Ishikawa (cell line): ENCODE measurements around the gene NBAS.

Source experiments
- CEBPB ChIP-seq: IDR thresholded peaks from 2 replicates; pipeline ENCODE4 v1.6.1; 2012
- CREB1 ChIP-seq: IDR thresholded peaks from 2 replicates; pipeline ENCODE4 v1.6.1; 2012; ENCODE audit warnings: low read depth
- EGR1 ChIP-seq: IDR thresholded peaks from 2 replicates; pipeline ENCODE4 v1.6.1; 2012
- EP300 ChIP-seq: IDR thresholded peaks from 2 replicates; pipeline ENCODE4 v1.6.1; 2012; ENCODE audit warnings: borderline replicate concordance
- FOXM1 ChIP-seq: IDR thresholded peaks from 2 replicates; pipeline ENCODE4 v1.6.1; 2012; ENCODE audit warnings: low read depth, borderline replicate concordance
- MAX ChIP-seq: IDR thresholded peaks from 2 replicates; pipeline ENCODE4 v1.6.1; 2012
- NFIC ChIP-seq: IDR thresholded peaks from 2 replicates; pipeline ENCODE4 v1.6.1; 2012
- RAD21 ChIP-seq: IDR thresholded peaks from 2 replicates; pipeline ENCODE4 v1.6.1; 2012; ENCODE audit warnings: low read depth
- REST ChIP-seq: IDR thresholded peaks from 2 replicates; pipeline ENCODE4 v1.6.1; 2012; ENCODE audit warnings: low read depth, mild to moderate bottlenecking
- TAF1 ChIP-seq: IDR thresholded peaks from 2 replicates; pipeline ENCODE4 v1.6.1; 2012; ENCODE audit warnings: low read depth, mild to moderate bottlenecking
- TCF12 ChIP-seq: IDR thresholded peaks from 2 replicates; pipeline ENCODE4 v1.6.1; 2012; ENCODE audit warnings: low read depth
- TEAD4 ChIP-seq: IDR thresholded peaks from 2 replicates; pipeline ENCODE4 v1.6.1; 2012
- USF1 ChIP-seq: IDR thresholded peaks from 2 replicates; pipeline ENCODE4 v1.6.1; 2012
- YY1 ChIP-seq: IDR thresholded peaks from 2 replicates; pipeline ENCODE4 v1.6.1; 2012; ENCODE audit warnings: low read depth
- ZBTB7A ChIP-seq: IDR thresholded peaks from 2 replicates; pipeline ENCODE4 v1.6.1; 2012; ENCODE audit warnings: low read depth

The NBAS gene

GRCh38 chr2:15168116-15168515 is 393.0 kb downstream of the NBAS start:
- no peak for TF ChIP-seq EGR1
- no peak for TF ChIP-seq TCF12
- no peak for TF ChIP-seq CEBPB
- no peak for TF ChIP-seq TEAD4
- no peak for TF ChIP-seq TAF1
- no peak for TF ChIP-seq RAD21
- no peak for TF ChIP-seq YY1
- TF ChIP-seq CREB1 = no peak
- TF ChIP-seq MAX = no peak
- no peak for TF ChIP-seq EP300
- no peak for TF ChIP-seq NFIC
- no peak for TF ChIP-seq REST
- no peak for TF ChIP-seq FOXM1
- no peak for TF ChIP-seq ZBTB7A
- TF ChIP-seq USF1 = no peak

- no peak for TF ChIP-seq RAD21
Observed at GRCh38 chr2:15166878-15167277, 394.3 kb downstream of the NBAS start.

DNA sequence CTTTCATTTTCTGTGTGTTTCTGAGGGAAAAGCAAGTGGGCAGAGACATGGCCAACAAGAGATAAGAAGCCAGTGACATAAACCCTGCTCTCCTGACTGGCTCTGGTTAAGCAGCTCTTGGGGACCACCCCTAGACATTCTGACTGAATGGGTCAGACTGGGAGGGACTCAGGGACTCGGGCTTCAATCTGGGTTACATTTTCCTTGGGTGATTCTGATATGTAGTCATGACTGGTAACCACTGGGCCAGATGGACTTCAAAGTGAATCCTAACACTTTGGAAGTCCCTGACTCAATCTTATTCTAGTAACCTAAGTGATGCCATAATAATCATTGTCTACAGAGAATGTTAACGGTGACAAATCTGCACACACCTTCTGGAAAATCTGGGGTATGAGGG is 397.8 kb downstream of the NBAS start:
- no peak for TF ChIP-seq TAF1
- no peak for TF ChIP-seq CREB1
- no peak for TF ChIP-seq USF1

DNA sequence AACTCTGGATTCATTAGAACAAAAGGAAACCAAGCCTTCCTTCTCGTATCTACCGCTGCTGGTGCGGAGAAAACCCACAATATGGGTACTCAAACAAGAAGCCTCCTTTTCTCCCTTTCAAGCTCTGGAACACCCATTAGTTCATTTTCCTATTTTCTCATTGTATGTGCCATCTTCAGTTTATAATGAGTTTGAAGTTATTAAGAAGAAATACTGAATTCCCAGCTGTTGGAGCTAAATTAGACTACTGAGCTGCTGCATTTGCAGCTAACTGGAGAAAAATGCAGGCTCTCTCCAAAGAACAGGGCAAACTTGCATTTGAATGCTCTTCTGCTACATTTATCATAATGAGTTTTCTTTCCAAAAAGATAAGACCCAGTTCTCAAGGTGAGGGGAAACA is 398.5 kb downstream of the NBAS start:
- no peak for TF ChIP-seq FOXM1
- no peak for TF ChIP-seq REST
- TF ChIP-seq NFIC = no peak
- no peak for TF ChIP-seq EP300
- TF ChIP-seq MAX = no peak
- no peak for TF ChIP-seq TAF1
- no peak for TF ChIP-seq ZBTB7A
- no peak for TF ChIP-seq EGR1
- no peak for TF ChIP-seq CREB1
- no peak for TF ChIP-seq YY1
- no peak for TF ChIP-seq CEBPB
- TF ChIP-seq USF1 = no peak
- TF ChIP-seq TCF12 = no peak
- TF ChIP-seq RAD21 = no peak
- TF ChIP-seq TEAD4 = no peak

DNA sequence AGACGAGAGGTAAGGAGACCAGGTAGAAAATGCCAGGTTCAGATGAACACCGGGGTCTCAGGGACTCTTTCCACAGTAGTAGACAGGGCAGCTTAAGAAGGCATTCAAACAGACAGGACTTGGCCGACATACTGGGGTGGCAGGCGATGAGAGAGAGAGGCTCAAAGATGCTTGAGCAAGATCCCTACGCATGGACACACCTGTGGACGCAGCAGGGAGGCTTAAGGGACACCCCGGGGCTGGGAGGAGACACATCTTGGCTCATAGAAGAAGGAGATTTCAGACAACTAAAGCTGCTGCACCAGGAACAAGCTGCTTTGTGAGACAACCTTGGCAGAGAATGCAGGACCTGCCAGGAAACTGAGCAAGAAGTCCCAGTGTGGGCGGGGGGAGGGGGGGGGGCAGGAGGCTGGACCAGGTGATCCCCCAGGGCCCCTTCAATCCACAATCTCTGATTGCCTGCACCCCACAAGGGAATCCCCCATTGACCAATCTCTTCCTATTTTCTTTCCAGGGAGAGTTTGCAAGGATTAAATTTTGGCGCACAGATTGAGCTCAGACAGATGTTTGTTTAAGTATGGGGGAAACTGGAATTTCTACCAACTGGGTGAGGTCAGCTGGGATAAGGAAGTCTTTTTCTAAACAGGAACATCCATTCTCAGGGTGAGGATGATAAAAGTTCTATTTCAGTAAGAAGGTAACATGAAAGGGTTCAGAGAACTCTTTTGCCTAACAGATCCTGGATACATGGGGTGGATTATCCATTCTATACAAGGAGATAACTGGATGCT is 400.7 kb downstream of the NBAS start:
- no peak for TF ChIP-seq REST
